GM13977 (cell line): ENCODE data around the gene WBP11.
"Not testable (repeated sequence)": the region's sequence is repeated elsewhere in the genome, so short reads cannot be mapped to it uniquely, and the experiment has no call there.

Source experiments
- DNase-seq: peaks from one replicate; pipeline ENCODE4 v3.0.0; 2012; ENCODE audit warnings: low spot score
- in situ Hi-C: fragments of 300-500 bp; cut with MboI; formaldehyde crosslinking; loops from one replicate; pipeline ENCODE4 v1.12.0; 2022; ENCODE audit warnings: low sequenced_read_pairs, low pct_unique_long_range_greater_than_20kb, mixed read lengths, inconsistent platforms; ENCODE audit not compliant: unreplicated experiment
- TF ChIP-seq, protein P1 (sequence below): IDR thresholded peaks from 2 replicates; pipeline ENCODE4 v1.5.1; 2012; ENCODE audit warnings: mild to moderate bottlenecking, control low read depth; ENCODE audit not compliant: insufficient read depth; ENCODE audit errors: extremely low read depth, missing control alignments

Gene WBP11

DNA sequence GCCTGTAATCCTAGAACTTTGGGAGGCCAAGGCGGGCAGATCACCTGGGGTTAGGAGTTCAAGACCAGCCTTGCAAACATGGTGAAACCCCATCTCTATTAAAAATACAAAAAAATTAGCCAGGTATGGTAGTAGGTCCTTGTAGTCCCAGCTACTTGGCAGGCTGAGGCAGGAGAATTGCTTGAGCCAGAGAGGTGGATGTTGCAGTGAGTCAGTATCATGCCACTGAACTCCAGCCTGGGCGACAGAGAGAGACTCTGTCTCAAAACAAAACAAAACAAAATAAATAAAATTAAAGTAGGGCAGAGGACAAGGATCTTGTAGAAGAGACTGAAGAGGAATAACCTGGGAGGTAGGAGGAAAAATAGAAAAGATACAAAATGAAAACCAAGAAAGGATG lies 61.3 kb downstream of the WBP11 start:
- no peak for DNase-seq
- TF ChIP-seq, protein P1, sequence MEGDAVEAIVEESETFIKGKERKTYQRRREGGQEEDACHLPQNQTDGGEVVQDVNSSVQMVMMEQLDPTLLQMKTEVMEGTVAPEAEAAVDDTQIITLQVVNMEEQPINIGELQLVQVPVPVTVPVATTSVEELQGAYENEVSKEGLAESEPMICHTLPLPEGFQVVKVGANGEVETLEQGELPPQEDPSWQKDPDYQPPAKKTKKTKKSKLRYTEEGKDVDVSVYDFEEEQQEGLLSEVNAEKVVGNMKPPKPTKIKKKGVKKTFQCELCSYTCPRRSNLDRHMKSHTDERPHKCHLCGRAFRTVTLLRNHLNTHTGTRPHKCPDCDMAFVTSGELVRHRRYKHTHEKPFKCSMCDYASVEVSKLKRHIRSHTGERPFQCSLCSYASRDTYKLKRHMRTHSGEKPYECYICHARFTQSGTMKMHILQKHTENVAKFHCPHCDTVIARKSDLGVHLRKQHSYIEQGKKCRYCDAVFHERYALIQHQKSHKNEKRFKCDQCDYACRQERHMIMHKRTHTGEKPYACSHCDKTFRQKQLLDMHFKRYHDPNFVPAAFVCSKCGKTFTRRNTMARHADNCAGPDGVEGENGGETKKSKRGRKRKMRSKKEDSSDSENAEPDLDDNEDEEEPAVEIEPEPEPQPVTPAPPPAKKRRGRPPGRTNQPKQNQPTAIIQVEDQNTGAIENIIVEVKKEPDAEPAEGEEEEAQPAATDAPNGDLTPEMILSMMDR: no peak
- in situ Hi-C loops: no loop called here

DNA sequence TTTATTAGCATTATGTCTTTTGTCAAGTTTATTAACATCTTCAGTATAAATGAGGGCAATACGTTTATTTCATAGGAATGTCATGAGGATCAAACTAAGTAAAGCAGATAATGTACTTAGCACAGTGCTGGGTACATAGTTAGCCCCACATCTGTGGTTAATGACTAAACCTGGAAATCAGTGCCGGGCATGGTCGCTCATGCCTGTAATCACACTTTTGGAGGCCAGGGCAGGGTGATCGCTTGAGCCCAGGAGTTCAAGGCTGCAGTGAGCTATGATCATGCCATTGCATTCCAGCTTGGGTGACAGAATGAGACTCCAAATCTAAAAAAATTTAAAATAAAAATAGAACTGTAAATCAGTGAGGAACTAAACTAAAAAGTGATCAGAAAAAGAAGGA lies 62.1 kb downstream of the WBP11 start:
- in situ Hi-C loops: no loop called here
- no peak for DNase-seq
- TF ChIP-seq, protein P1: no peak

- in situ Hi-C loops, DNase-seq: not testable (repeated sequence)
These were observed 66.8 kb downstream of the WBP11 start for GRCh38 chr12:14736441-14736840.
